Gastroesophageal sphincter (tissue), 2 donors: ENCODE data around the gene RAPGEF2.

Experiments
- POLR2A ChIP-seq, 2 donors: fragments of 450-650 bp; IDR thresholded peaks; one replicate each; pipeline ENCODE4 v1.6.1; 2017; ENCODE audit warnings: antibody characterized with exemption in 2 of 2, mild to moderate bottlenecking in 2 of 2, moderate library complexity in 1 of 2
- POLR2AphosphoS5 ChIP-seq: sonication (generic); formaldehyde crosslinking; IDR thresholded peaks from one replicate; pipeline ENCODE4 v1.6.1; 2017; ENCODE audit warnings: antibody characterized with exemption

DNA sequence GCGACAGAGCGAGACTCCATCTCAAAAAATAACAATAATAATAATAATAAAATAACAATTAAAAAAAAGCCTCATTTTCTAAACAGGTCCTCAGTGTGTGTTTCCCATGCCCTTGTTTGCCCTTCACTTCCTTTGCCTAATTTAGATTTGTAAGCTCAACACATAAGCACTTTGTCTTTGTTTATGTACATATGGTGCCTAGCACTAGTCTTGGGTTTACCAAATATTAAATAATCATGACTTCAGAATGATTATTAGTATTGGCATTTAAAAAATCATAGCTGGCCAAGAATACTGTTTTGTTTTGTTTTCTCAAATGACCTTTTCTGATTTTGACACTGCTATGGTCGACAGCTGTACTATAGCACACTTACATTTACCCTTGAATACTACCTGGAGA is 6.4 kb upstream of the RAPGEF2 start:
- TF ChIP-seq POLR2A (IDR thresholded peaks at IDR 0.05) (no peak), POLR2AphosphoS5 (no peak)
